A673 (cell line): ENCODE results near the gene ZZZ3. TPM values are rescaled to one million over a fixed set of nuclear protein-coding genes. Genes with fewer than 3 reads are reported as not detected.
A peak's percentile ranks its signal among the peaks of the same experiment; 100 is the strongest.

Source experiments
- BruUV-seq: library from RNA; stranded (reverse); fragments of 400-500 nt; replicated peaks from 2 replicates; lab custom pipeline; 2021; lab: Mats Ljungman, UMichigan
- CTCF ChIA-PET: fragments of 300-600 bp; sonication (Branson Sonifier 250); formaldehyde crosslinking; loops from one replicate; lab custom pipeline; 2022; ENCODE audit warnings: antibody characterized with exemption; lab: Charles Lee
- POLR2A ChIA-PET: fragments of 300-600 bp; sonication (Branson Sonifier 250); formaldehyde crosslinking; loops from one replicate; lab custom pipeline; 2022; ENCODE audit warnings: antibody characterized with exemption; ENCODE audit not compliant: low non-redundant PET; lab: Charles Lee
- DNase-seq: peaks from one replicate; pipeline ENCODE4 v3.0.0-alpha.2; 2015; ENCODE audit warnings: low spot score
- H3K27ac ChIP-seq: fragments of 200-600 bp; sonication (generic); 2 replicates; pipeline ENCODE4 v1.5.1; 2016; ENCODE audit warnings: mixed run types, low read depth, mild to moderate bottlenecking, mixed read lengths, antibody characterized with exemption, low read length; ENCODE audit not compliant: poor library complexity, severe bottlenecking
- H3K27me3 ChIP-seq: fragments of 200-600 bp; sonication (generic); replicated peaks from 2 replicates; pipeline ENCODE4 v1.6.1; 2017; ENCODE audit warnings: mixed run types, low read depth, mild to moderate bottlenecking, mixed read lengths, antibody characterized with exemption, low read length; ENCODE audit not compliant: insufficient read depth, poor library complexity
- H3K36me3 ChIP-seq: fragments of 200-600 bp; sonication (generic); 2 replicates; pipeline ENCODE4 v1.6.1; 2016; ENCODE audit warnings: mixed run types, mild to moderate bottlenecking, mixed read lengths, antibody characterized with exemption, low read length; ENCODE audit not compliant: insufficient read depth, poor library complexity, severe bottlenecking
- H3K4me1 ChIP-seq: fragments of 200-600 bp; sonication (generic); 2 replicates; pipeline ENCODE4 v1.6.1; 2017; ENCODE audit warnings: mixed run types, mild to moderate bottlenecking, mixed read lengths, antibody characterized with exemption, low read length; ENCODE audit not compliant: insufficient read depth, poor library complexity, severe bottlenecking
- H3K4me3 ChIP-seq: fragments of 200-600 bp; sonication (generic); 2 replicates; pipeline ENCODE4 v1.5.1; 2016; ENCODE audit warnings: low read depth, mixed run types, mild to moderate bottlenecking, mixed read lengths, low read length; ENCODE audit not compliant: poor library complexity, severe bottlenecking
- H3K9me3 ChIP-seq: fragments of 200-600 bp; sonication (generic); 2 replicates; pipeline ENCODE4 v1.6.1; 2016; ENCODE audit warnings: mixed run types, low read depth, mild to moderate bottlenecking, mixed read lengths, antibody characterized with exemption, low read length; ENCODE audit not compliant: poor library complexity, severe bottlenecking
- CTCF ChIP-seq: fragments of 300-800, 200-600 bp; sonication (generic); conservative IDR thresholded peaks from 2 replicates; pipeline ENCODE4 v1.5.1; 2017; ENCODE audit warnings: low read depth, mild to moderate bottlenecking, antibody characterized with exemption, low read length, moderate library complexity, mixed read lengths
- EZH2 ChIP-seq: fragments of 200-600 bp; sonication (generic); IDR thresholded peaks from 2 replicates; pipeline ENCODE4 v1.6.1; 2017; ENCODE audit warnings: borderline replicate concordance, low read depth, mild to moderate bottlenecking, mixed read lengths, antibody characterized with exemption, low read length; ENCODE audit not compliant: poor library complexity, severe bottlenecking
- intact Hi-C: fragments of 100-400 bp; cut with micrococcal nuclease; formaldehyde crosslinking; loops from one replicate; pipeline ENCODE4 v1.10.0; 2022; ENCODE audit not compliant: unreplicated experiment
- total RNA-seq: library from RNA; stranded (reverse); gene quantifications from 2 replicates; pipeline ENCODE4 v1.2.3, GENCODE V29; 2021

The ZZZ3 gene
- total RNA-seq, 1 experiment from 2014 or later, result 68.8 TPM

GRCh38 chr1:77673716-77674355, 8.6 kb downstream of the ZZZ3 start:
- Histone ChIP-seq H3K36me3 (peaks cover 4% of the 10 kb centered on the region), H3K4me3 (no peak overlapping the region), H3K9me3 (no peaks in the 10 kb centered on the region), H3K27me3 (no peaks in the 10 kb centered on the region), H3K4me1 (peaks cover 66% of the 10 kb centered on the region), H3K27ac (peak overlapping the region; percentile 9)
- no peak for TF ChIP-seq CTCF
- no peak for TF ChIP-seq EZH2
- no TSS peak for BruUV-seq
- CTCF ChIA-PET, result no interaction called here
- POLR2A ChIA-PET, result no interaction called here
- DNase-seq, result no peak
- intact Hi-C loops, result no loop called here

GRCh38 chr1:77673030-77673429, 9.4 kb downstream of the ZZZ3 start:
- Histone ChIP-seq H3K9me3 (no peaks in the 10 kb centered on the region), H3K27ac (peak overlapping the region; percentile 9), H3K4me3 (no peak overlapping the region), H3K4me1 (peaks cover 66% of the 10 kb centered on the region), H3K27me3 (no peaks in the 10 kb centered on the region), H3K36me3 (peaks cover 4% of the 10 kb centered on the region)
- TF ChIP-seq CTCF (no peak), EZH2 (no peak)
- no TSS peak for BruUV-seq
- ChIA-PET POLR2A (no interaction called here), CTCF (no interaction called here)
- no peak for DNase-seq
- intact Hi-C loops, result no loop called here

GRCh38 chr1:77672374-77672773, 10.1 kb downstream of the ZZZ3 start:
- Histone ChIP-seq H3K36me3 (peaks cover 4% of the 10 kb centered on the region), H3K27ac (no peak overlapping the region), H3K4me3 (no peak overlapping the region), H3K9me3 (no peaks in the 10 kb centered on the region), H3K4me1 (peaks cover 63% of the 10 kb centered on the region), H3K27me3 (no peaks in the 10 kb centered on the region)
- no peak for DNase-seq
- BruUV-seq, result no TSS peak
- ChIA-PET CTCF (no interaction called here), POLR2A (no interaction called here)
- no peak for TF ChIP-seq EZH2
- no peak for TF ChIP-seq CTCF
- intact Hi-C loops, result no loop called here
